Natural killer cell (primary cell): ENCODE measurements around the gene FAM76B. TPM values are rescaled to one million over a fixed set of nuclear protein-coding genes. Genes with fewer than 3 reads are reported as not detected.

Experiments
- ATAC-seq, 3 donors: fragments of 150-1000 bp in 2 of 3; fragments of 200-7000 bp in 1 of 3; cut with Tn5 transposase; 1 replicate in 1 of 3; 2 replicates in 2 of 3; pipeline ENCODE4 v1.10.0; 2021; ENCODE audit warnings: mild to moderate bottlenecking in 2 of 3, moderate library complexity in 2 of 3
- DNase-seq, 2 donors: peaks; one replicate each; pipeline versions ENCODE4 v3.0.0 to v3.0.0-alpha.2; 2013 to 2021; ENCODE audit warnings: mixed read lengths in 1 of 2
- H3K27ac ChIP-seq: one replicate; pipeline ENCODE4 v1.5.1; 2013; ENCODE audit warnings: mild to moderate bottlenecking, low read length
- H3K27me3 ChIP-seq: one replicate; pipeline ENCODE4 v1.6.1; 2013; ENCODE audit warnings: low read length; ENCODE audit not compliant: control insufficient read depth, insufficient read depth
- H3K36me3 ChIP-seq: one replicate; pipeline ENCODE4 v1.6.1; 2013; ENCODE audit warnings: low read length; ENCODE audit not compliant: control insufficient read depth, insufficient read depth
- H3K4me1 ChIP-seq: one replicate; pipeline ENCODE4 v1.6.1; 2013; ENCODE audit warnings: low read length; ENCODE audit not compliant: control insufficient read depth, insufficient read depth
- H3K4me3 ChIP-seq: one replicate; pipeline ENCODE4 v1.5.1; 2013; ENCODE audit warnings: low read length
- H3K9me3 ChIP-seq: one replicate; pipeline ENCODE4 v1.6.1; 2013; ENCODE audit warnings: low read length; ENCODE audit not compliant: control insufficient read depth, insufficient read depth
- H3K27ac Mint-ChIP-seq, 2 donors: one replicate each; pipeline ENCODE4 v1.8.0; 2022; ENCODE audit warnings: mild to moderate bottlenecking in 2 of 2, mixed read lengths in 2 of 2, moderate library complexity in 1 of 2
- H3K27me3 Mint-ChIP-seq, 2 donors: one replicate each; pipeline ENCODE4 v1.8.0; 2022; ENCODE audit warnings: low read depth in 2 of 2, mixed read lengths in 2 of 2
- H3K36me3 Mint-ChIP-seq: one replicate; pipeline ENCODE4 v1.8.0; 2022; ENCODE audit warnings: mixed read lengths
- H3K4me1 Mint-ChIP-seq, 2 donors: one replicate each; pipeline ENCODE4 v1.8.0; 2022; ENCODE audit warnings: mixed read lengths in 2 of 2
- H3K4me3 Mint-ChIP-seq: one replicate; pipeline ENCODE4 v1.8.0; 2022; ENCODE audit warnings: mild to moderate bottlenecking, moderate library complexity, mixed read lengths
- H3K9me3 Mint-ChIP-seq, 2 donors: one replicate each; pipeline ENCODE4 v1.8.0; 2022; ENCODE audit warnings: mixed read lengths in 2 of 2
- WGBS: methylation state at CpG from one replicate; pipeline ENCODE4 v1.1.7; 2013; ENCODE audit warnings: missing lambda C conversion rate; ENCODE audit not compliant: insufficient coverage; 5-methylcytosine and 5-hydroxymethylcytosine counted together
- intact Hi-C: fragments of 100-400 bp; cut with micrococcal nuclease; formaldehyde crosslinking; loops from one replicate; pipeline ENCODE4 v1.14.2; 2022
- total RNA-seq, 4 donors: library from RNA; stranded (reverse); fragments of 120-200 nt in 1 of 4; gene quantifications; one replicate each; pipeline versions ENCODE4 v1.2.3 to v1.2.4, GENCODE V29; 2013 to 2022
- TF ChIP-seq, protein P1 (sequence below): fragments of 200-600 bp; IDR thresholded peaks from one replicate; pipeline ENCODE4 v1.8.0; 2022; ENCODE audit warnings: antibody characterized with exemption

Gene FAM76B
- total RNA-seq, 3 donors from 2014 or later (not counting 1 experiment from before 2014, with no cell fraction given): 71.3 to 81.0 (median 76.9) TPM

DNA sequence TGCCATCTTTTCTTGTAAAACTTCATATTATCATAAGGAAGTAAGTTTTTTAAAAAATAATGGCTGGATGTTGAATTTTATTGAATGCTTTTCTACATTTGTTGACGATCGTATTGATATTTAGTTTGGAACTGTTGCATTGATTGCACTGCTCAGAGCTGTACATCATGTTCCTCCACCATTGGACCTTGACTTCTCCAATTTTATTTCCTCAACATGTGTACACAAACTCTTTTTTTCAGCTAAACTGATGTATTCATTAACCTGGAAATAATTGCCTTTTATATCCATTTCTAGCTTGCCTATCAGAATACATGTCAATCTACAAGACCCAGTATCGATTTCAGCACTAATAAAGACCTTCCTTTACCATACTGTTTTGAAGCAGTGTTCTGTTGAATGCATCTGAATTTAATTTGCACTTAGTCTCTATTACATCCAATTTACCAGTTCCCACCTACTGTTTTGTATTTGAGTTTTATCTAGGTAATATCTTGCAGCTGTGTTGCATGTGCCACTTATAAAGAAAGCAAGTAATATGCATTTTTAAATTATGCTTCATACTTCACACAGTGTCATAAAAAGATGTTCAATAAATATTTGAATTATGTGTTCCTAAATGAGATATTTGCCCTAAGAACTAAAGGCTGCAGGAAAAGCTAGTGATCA is 6.2 kb upstream of the FAM76B start:
- Histone ChIP-seq H3K27me3 (no peaks in the 10 kb centered on the region), H3K4me3 (no peak overlapping the region), H3K9me3 (no peaks in the 10 kb centered on the region), H3K36me3 (peaks cover 12% of the 10 kb centered on the region), H3K4me1 (peaks cover 4% of the 10 kb centered on the region), H3K27ac (no peak overlapping the region)
- Mint-ChIP-seq H3K27ac (peak overlapping the region in 1 of 2 donors; percentile 45), H3K27me3 (no peaks in the 10 kb centered on the region), H3K4me3 (no peak overlapping the region), H3K36me3 (no peaks in the 10 kb centered on the region), H3K9me3 (no peaks in the 10 kb centered on the region), H3K4me1 (peaks cover 37 to 38% of the 10 kb centered on the region in 2 donors)
- ATAC-seq (no peak), DNase-seq (no peak)
- 100% methylated on average over 1 of the region's 3 CpGs for WGBS
- intact Hi-C loops: loop anchor here (10.0 kb wide), 1 partner anchor 1301 kb away; the partner anchor contains the start of genes ANKRD49 and MRE11
- TF ChIP-seq, protein P1, sequence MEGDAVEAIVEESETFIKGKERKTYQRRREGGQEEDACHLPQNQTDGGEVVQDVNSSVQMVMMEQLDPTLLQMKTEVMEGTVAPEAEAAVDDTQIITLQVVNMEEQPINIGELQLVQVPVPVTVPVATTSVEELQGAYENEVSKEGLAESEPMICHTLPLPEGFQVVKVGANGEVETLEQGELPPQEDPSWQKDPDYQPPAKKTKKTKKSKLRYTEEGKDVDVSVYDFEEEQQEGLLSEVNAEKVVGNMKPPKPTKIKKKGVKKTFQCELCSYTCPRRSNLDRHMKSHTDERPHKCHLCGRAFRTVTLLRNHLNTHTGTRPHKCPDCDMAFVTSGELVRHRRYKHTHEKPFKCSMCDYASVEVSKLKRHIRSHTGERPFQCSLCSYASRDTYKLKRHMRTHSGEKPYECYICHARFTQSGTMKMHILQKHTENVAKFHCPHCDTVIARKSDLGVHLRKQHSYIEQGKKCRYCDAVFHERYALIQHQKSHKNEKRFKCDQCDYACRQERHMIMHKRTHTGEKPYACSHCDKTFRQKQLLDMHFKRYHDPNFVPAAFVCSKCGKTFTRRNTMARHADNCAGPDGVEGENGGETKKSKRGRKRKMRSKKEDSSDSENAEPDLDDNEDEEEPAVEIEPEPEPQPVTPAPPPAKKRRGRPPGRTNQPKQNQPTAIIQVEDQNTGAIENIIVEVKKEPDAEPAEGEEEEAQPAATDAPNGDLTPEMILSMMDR: no peak

DNA sequence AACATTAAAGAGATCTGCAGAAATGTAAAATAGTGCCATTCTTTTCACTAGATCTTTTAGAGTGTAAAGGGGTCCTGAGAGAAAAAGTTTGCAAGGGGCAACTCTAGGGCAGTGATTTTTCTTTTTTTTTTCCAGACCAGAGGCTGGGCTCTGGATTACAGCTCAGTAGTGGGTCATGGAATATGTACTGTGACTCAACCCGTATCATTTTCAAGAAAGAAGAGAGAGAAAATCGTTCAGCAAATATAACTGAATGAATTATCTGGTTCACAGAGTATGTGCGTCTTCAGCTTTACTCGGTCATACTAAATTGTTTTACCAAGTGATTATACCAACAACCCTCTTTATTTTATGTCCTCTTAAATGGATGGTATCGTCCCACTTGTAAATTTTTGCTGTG is 4.5 kb upstream of the FAM76B start:
- H3K27me3 ChIP-seq: no peaks in the 10 kb centered on the region
- no peak overlapping the region for H3K4me3 ChIP-seq
- DNase-seq: no peak
- H3K9me3 Mint-ChIP-seq: no peaks in the 10 kb centered on the region
- WGBS: 80% methylated on average over 2 of the region's 5 CpGs
- H3K4me1 ChIP-seq: peaks cover 5% of the 10 kb centered on the region
- H3K27ac ChIP-seq: no peak overlapping the region
- H3K9me3 ChIP-seq: no peaks in the 10 kb centered on the region
- no peaks in the 10 kb centered on the region for H3K27me3 Mint-ChIP-seq
- no peak overlapping the region for H3K4me3 Mint-ChIP-seq
- no peak for ATAC-seq
- no peaks in the 10 kb centered on the region for H3K36me3 Mint-ChIP-seq
- H3K27ac Mint-ChIP-seq: no peak overlapping the region
- TF ChIP-seq, protein P1: no peak
- peaks cover 45 to 49% of the 10 kb centered on the region in 2 donors for H3K4me1 Mint-ChIP-seq
- intact Hi-C loops: loop anchor here (5.0 to 10.0 kb wide), 2 partner anchors 712 to 1299 kb away; partner anchors contain the start of genes ANKRD49 and MRE11
- no peaks in the 10 kb centered on the region for H3K36me3 ChIP-seq

DNA sequence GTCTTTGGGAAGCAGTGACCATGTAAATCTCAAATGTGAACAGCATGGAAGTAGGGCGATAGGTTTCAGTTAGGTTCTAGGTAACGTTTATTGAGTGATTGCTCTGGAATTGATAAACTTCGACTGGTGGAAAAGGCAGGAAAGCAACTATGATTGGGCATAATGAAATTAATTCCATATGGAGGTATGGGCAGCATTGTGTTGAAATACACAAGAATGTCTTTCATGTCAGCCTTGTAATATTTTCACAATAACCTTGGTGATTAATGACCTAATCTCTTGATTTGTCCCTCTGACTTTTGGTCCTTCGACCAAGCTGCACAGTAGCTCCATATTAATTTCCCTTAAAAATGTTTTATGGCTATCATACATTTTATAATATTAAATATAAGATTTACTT is 3.5 kb upstream of the FAM76B start:
- H3K9me3 ChIP-seq: no peaks in the 10 kb centered on the region
- Mint-ChIP-seq H3K27me3 (no peaks in the 10 kb centered on the region), H3K27ac (no peak overlapping the region), H3K4me3 (no peak overlapping the region), H3K9me3 (no peaks in the 10 kb centered on the region), H3K4me1 (peaks cover 52 to 55% of the 10 kb centered on the region in 2 donors), H3K36me3 (no peaks in the 10 kb centered on the region)
- intact Hi-C loops: loop anchor here (5.0 to 10.0 kb wide), 2 partner anchors 711 to 1298 kb away; partner anchors contain the start of genes ANKRD49 and MRE11
- no peaks in the 10 kb centered on the region for H3K27me3 ChIP-seq
- no peak for DNase-seq
- no peaks in the 10 kb centered on the region for H3K36me3 ChIP-seq
- H3K4me3 ChIP-seq: no peak overlapping the region
- no peak for ATAC-seq
- WGBS: 92% methylated on average over 3 of the region's 4 CpGs
- no peak overlapping the region for H3K27ac ChIP-seq
- H3K4me1 ChIP-seq: peaks cover 11% of the 10 kb centered on the region
- TF ChIP-seq, protein P1: no peak
